Naive thymus-derived CD4-positive, alpha-beta T cell (primary cell): ENCODE results near the gene MSANTD1. TPM values are rescaled to one million over a fixed set of nuclear protein-coding genes. Genes with fewer than 3 reads are reported as not detected.

Source experiments
- ATAC-seq: fragments of 150-1000 bp; cut with Tn5 transposase; 2 replicates; pipeline ENCODE4 v1.10.0; 2021; ENCODE audit warnings: mild to moderate bottlenecking, moderate library complexity
- CTCF ChIA-PET: fragments of 350-600 bp; sonication (Branson Sonifier 250); formaldehyde crosslinking; loops from one replicate; lab custom pipeline; 2021; ENCODE audit warnings: antibody characterized with exemption; lab: Charles Lee
- POLR2A ChIA-PET: fragments of 350-600 bp; sonication (Branson Sonifier 250); formaldehyde crosslinking; loops from one replicate; lab custom pipeline; 2021; ENCODE audit warnings: antibody characterized with exemption, inconsistent platforms; lab: Charles Lee
- DNase-seq, 9 donors: peaks; one replicate each; pipeline versions ENCODE4 v3.0.0 to v3.0.0-alpha.2; 2020 to 2022; ENCODE audit warnings: mixed read lengths in 1 of 9
- H3K27ac ChIP-seq: one replicate; pipeline ENCODE4 v1.7.0; 2013; ENCODE audit warnings: mild to moderate bottlenecking, low read depth, low read length, moderate library complexity
- H3K27me3 ChIP-seq, 2 donors: one replicate each; pipeline ENCODE4 v1.7.0; 2013; ENCODE audit warnings: low read length in 2 of 2, mild to moderate bottlenecking in 2 of 2, moderate library complexity in 2 of 2; ENCODE audit not compliant: control insufficient read depth in 2 of 2, insufficient read depth in 2 of 2
- H3K36me3 ChIP-seq, 3 experiments: 1 replicate in 2 of 3; 2 replicates in 1 of 3; pipeline ENCODE4 v1.7.0; 2013; ENCODE audit warnings: low read length in 3 of 3, mild to moderate bottlenecking in 3 of 3, moderate library complexity in 1 of 3; ENCODE audit not compliant: insufficient read depth in 3 of 3, control insufficient read depth in 2 of 3
- H3K4me1 ChIP-seq, 2 donors: one replicate each; pipeline ENCODE4 v1.7.0; 2013; ENCODE audit warnings: low read length in 2 of 2, mild to moderate bottlenecking in 2 of 2, moderate library complexity in 1 of 2; ENCODE audit not compliant: control insufficient read depth in 2 of 2, insufficient read depth in 2 of 2
- H3K4me3 ChIP-seq: 2 replicates; pipeline ENCODE4 v1.7.0; 2013; ENCODE audit warnings: mild to moderate bottlenecking, low read length
- H3K9me3 ChIP-seq, 3 experiments: 1 replicate in 2 of 3; 2 replicates in 1 of 3; pipeline ENCODE4 v1.7.0; 2013; ENCODE audit warnings: low read length in 3 of 3; ENCODE audit not compliant: control insufficient read depth in 2 of 3
- H3K27ac Mint-ChIP-seq, 9 donors: one replicate each; pipeline ENCODE4 v1.8.0; 2020 to 2022; ENCODE audit warnings: mixed read lengths in 9 of 9, mild to moderate bottlenecking in 8 of 9, moderate library complexity in 5 of 9, inconsistent platforms in 2 of 9
- H3K27me3 Mint-ChIP-seq, 5 donors: one replicate each; pipeline ENCODE4 v1.8.0; 2021 to 2022; ENCODE audit warnings: mixed read lengths in 5 of 5, mild to moderate bottlenecking in 1 of 5
- H3K36me3 Mint-ChIP-seq, 5 donors: one replicate each; pipeline ENCODE4 v1.8.0; 2020 to 2022; ENCODE audit warnings: mixed read lengths in 5 of 5, mild to moderate bottlenecking in 3 of 5, inconsistent platforms in 1 of 5
- H3K4me1 Mint-ChIP-seq, 7 donors: one replicate each; pipeline ENCODE4 v1.8.0; 2020 to 2022; ENCODE audit warnings: mixed read lengths in 7 of 7, mild to moderate bottlenecking in 3 of 7, inconsistent platforms in 1 of 7
- H3K4me3 Mint-ChIP-seq, 10 donors: one replicate each; pipeline ENCODE4 v1.8.0; 2020 to 2022; ENCODE audit warnings: mild to moderate bottlenecking in 10 of 10, mixed read lengths in 10 of 10, moderate library complexity in 6 of 10, inconsistent platforms in 2 of 10
- H3K9me3 Mint-ChIP-seq, 11 donors: one replicate each; pipeline ENCODE4 v1.8.0; 2020 to 2022; ENCODE audit warnings: mixed read lengths in 11 of 11, mild to moderate bottlenecking in 4 of 11, inconsistent platforms in 1 of 11, moderate library complexity in 1 of 11
- intact Hi-C, 2 donors: fragments of 100-400 bp; cut with micrococcal nuclease; formaldehyde crosslinking; loops; one replicate each; pipeline ENCODE4 v1.15.1; 2023
- polyA plus RNA-seq, 2 donors: library from polyadenylated mRNA; unstranded; fragments of 300-500 nt; fragmentation: Illumina TruSeq; gene quantifications; one replicate each; pipeline ENCODE4 v1.2.3, GENCODE V29; 2021
- total RNA-seq, 6 experiments: library from RNA in 5 of 6; stranded (reverse) in 5 of 6; gene quantifications; 1 replicate in 5 of 6; 2 replicates in 1 of 6; pipeline ENCODE4 v1.2.3 and lab custom pipeline; 2021 to 2026

MSANTD1 gene
- total and polyA plus RNA-seq, 7 experiments from 2014 or later, result 1.4 to 2.7 (median 2.3) TPM; not detected in 2

DNA sequence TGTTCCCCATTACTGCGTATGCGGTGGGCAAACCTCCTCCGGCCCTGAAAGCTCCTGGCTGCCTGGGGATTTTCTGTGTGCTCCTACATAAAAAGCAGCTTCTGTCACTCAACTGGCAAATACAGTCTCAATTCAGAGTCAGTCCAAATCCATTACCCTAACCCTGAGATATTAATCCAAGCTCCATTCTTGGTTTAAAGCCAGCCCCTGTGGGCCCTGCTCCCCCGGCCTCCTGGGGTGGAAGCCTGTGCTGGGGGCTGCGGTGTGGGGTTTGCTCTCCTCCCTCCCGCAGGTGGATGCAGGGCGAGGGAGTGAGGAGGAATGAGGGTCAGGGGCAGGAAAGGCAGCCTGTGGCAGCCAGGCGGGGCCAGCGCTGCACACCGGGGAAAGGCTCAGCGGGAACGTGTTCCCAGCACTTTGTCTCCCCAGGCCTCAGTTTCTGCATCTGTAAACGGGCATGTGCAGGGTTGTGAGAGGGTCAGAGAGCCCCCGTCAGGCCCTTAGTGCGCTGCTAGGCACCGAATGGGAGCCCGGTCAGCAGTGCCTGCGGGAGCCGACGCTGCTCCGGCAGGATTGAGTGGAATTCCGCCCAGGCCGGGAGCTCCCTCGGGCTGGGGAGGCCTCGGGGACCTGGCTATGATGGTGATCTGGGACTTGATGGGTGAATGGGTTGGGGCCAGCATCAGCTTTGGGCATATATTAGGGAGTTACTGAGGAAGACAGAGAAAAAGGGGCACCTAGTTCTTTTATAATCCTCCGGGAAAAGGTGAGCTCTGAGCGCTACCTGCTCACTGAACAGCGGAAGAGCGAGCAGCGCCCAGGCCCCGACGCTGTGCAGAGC lies 37.6 kb downstream of the MSANTD1 start:
- H3K27me3 Mint-ChIP-seq, result peaks cover 6 to 44% (median 24%) of the 10 kb centered on the region in 5 donors
- H3K36me3 Mint-ChIP-seq, result peaks cover 0 to 15% (median 3%) of the 10 kb centered on the region in 5 donors
- H3K4me3 Mint-ChIP-seq, result no peak overlapping the region
- Histone ChIP-seq H3K4me3 (no peak overlapping the region), H3K27me3 (no peaks in the 10 kb centered on the region), H3K4me1 (peaks cover 2 to 9% of the 10 kb centered on the region in 2 donors), H3K9me3 (no peaks in the 10 kb centered on the region), H3K36me3 (no peaks in the 10 kb centered on the region), H3K27ac (no peak overlapping the region)
- ChIA-PET POLR2A (no interaction called here), CTCF (no interaction called here)
- peaks cover 2 to 17% (median 4%) of the 10 kb centered on the region in 7 donors for H3K4me1 Mint-ChIP-seq
- peaks cover 2 to 12% (median 6%) of the 10 kb centered on the region in 11 donors for H3K9me3 Mint-ChIP-seq
- no peak overlapping the region for H3K27ac Mint-ChIP-seq
- intact Hi-C loops, result no loop called here
- DNase-seq (no peak), ATAC-seq (no peak)

DNA sequence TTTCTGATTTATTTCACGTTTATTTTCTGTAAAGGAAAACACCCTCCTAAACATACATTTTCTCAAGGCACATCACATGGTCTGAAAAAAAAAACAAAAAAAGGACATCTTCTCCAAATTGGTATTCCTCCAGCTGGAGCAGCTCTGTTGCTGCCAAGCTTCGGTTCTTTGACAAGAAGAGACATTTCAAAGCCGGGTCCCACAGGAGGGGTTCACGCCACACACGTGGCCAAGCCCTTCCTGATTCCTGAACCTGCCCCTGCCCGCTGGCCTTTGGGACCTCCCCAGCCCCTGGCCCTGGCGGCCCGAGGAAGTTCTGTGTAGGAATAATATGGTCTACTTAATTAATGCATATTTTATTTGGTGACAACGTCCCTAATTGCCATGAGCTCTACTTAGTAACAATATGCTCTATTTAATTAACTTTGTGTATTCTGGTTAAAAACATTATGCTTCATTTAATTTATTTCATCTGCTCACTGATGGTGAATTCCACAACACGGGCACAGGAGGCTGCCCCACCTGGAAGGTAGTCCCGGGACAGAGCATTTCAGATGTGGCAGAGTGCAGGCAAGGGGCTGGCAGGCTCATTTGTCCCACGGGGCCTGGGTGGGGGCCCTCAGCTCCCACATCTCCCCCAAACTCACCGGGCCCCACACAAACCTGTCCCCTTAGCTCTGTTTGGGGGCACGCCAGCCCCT lies 38.5 kb downstream of the MSANTD1 start:
- POLR2A ChIA-PET, result no interaction called here
- Mint-ChIP-seq H3K27ac (no peak overlapping the region), H3K4me1 (peaks cover 6 to 21% (median 8%) of the 10 kb centered on the region in 7 donors), H3K4me3 (no peak overlapping the region), H3K9me3 (peaks cover 0 to 7% (median 2%) of the 10 kb centered on the region in 11 donors), H3K27me3 (peaks cover 6 to 45% (median 20%) of the 10 kb centered on the region in 5 donors), H3K36me3 (peaks cover 0 to 10% (median 0%) of the 10 kb centered on the region in 5 donors)
- intact Hi-C loops, result no loop called here
- CTCF ChIA-PET, result no interaction called here
- Histone ChIP-seq H3K27me3 (no peaks in the 10 kb centered on the region), H3K36me3 (peaks cover 0 to 3% (median 0%) of the 10 kb centered on the region in 3 experiments), H3K4me3 (no peak overlapping the region), H3K4me1 (peaks cover 5 to 15% of the 10 kb centered on the region in 2 donors), H3K9me3 (no peaks in the 10 kb centered on the region), H3K27ac (no peak overlapping the region)
- ATAC-seq, result no peak
- no peak for DNase-seq

DNA sequence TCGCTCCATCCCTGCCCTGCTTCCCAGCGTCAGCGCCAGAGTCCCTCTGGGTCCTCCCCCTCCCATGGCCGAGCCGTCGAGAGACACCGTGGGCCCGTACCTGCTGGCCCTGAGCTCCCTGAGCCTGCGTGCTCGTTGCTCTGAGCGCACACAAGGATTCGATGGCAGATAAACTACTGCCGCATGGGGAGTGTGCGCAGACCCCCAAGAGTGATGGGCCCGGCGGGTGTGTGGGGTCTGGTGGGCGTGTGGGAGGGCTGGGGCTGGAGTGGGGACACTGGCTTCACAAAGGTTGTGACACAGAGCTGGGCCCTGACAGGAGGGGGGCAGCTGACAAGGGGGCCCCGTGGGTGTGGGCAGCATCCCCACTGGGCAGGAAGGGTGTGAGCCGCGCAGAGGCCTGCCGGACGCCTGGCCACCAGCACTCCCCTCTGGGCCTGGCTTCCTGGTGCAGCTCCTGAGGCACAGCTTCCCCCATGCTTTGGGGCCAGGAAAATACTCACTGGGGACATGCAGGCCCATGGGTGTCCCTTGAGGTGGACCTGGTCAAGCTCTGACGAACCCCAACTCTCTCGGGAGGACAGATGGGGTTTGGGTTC lies 39.1 kb downstream of the MSANTD1 start:
- Histone ChIP-seq H3K4me3 (no peak overlapping the region), H3K27ac (no peak overlapping the region), H3K4me1 (peaks cover 5 to 15% of the 10 kb centered on the region in 2 donors), H3K27me3 (no peaks in the 10 kb centered on the region), H3K9me3 (no peaks in the 10 kb centered on the region), H3K36me3 (peaks cover 0 to 5% (median 0%) of the 10 kb centered on the region in 3 experiments)
- Mint-ChIP-seq H3K27ac (no peak overlapping the region), H3K9me3 (peaks cover 0 to 2% (median 0%) of the 10 kb centered on the region in 11 donors), H3K4me3 (no peak overlapping the region), H3K36me3 (peaks cover 0 to 4% (median 0%) of the 10 kb centered on the region in 5 donors), H3K27me3 (peaks cover 6 to 45% (median 20%) of the 10 kb centered on the region in 5 donors), H3K4me1 (peaks cover 6 to 21% (median 8%) of the 10 kb centered on the region in 7 donors)
- ATAC-seq (no peak), DNase-seq (no peak)
- CTCF ChIA-PET, result interaction anchor here (1.6 kb wide), 1 partner anchor 16 kb away, joined by 3 read pairs; no protein-coding TSS in a partner anchor
- POLR2A ChIA-PET, result no interaction called here
- intact Hi-C loops, result no loop called here

DNA sequence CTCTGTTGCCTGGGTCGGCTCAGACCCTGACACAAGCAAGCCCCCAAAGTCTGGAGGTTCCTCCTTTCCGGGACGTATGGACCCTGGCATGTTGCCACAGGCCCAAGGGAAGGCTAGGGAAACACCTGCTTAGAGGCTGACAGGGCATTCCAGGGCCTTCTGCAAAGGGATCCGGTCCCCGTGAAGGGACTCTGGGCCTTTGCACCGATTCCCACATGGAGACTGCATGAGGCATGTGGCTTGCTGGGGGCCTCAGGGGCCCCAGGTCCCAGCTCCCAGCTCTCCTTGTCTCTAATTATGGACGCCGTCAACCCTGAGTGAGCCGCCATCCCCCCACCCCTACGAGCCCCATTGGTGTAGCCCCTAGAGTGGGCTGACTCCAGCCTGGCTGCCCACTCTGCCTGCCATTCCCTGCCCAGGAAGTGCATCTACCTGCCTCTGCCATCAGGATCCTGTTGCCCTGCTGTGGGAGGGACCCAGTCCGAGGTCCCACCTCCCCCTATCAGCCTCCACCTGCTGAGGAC lies 39.7 kb downstream of the MSANTD1 start:
- ATAC-seq (no peak), DNase-seq (no peak)
- Histone ChIP-seq H3K27ac (no peak overlapping the region), H3K36me3 (peaks cover 0 to 5% (median 0%) of the 10 kb centered on the region in 3 experiments), H3K4me1 (peaks cover 5 to 15% of the 10 kb centered on the region in 2 donors), H3K27me3 (no peaks in the 10 kb centered on the region), H3K4me3 (no peak overlapping the region), H3K9me3 (no peaks in the 10 kb centered on the region)
- intact Hi-C loops, result no loop called here
- H3K27ac Mint-ChIP-seq, result no peak overlapping the region
- H3K27me3 Mint-ChIP-seq, result peaks cover 6 to 48% (median 20%) of the 10 kb centered on the region in 5 donors
- H3K9me3 Mint-ChIP-seq, result no peaks in the 10 kb centered on the region
- ChIA-PET POLR2A (interaction anchor here (0.8 kb wide), 1 partner anchor 87 kb away, joined by 4 read pairs; no protein-coding TSS in a partner anchor), CTCF (interaction anchor here (1.6 kb wide), 1 partner anchor 17 kb away, joined by 3 read pairs; no protein-coding TSS in a partner anchor)
- H3K4me3 Mint-ChIP-seq, result no peak overlapping the region
- H3K36me3 Mint-ChIP-seq, result no peaks in the 10 kb centered on the region
- H3K4me1 Mint-ChIP-seq, result peaks cover 9 to 24% (median 12%) of the 10 kb centered on the region in 7 donors

DNA sequence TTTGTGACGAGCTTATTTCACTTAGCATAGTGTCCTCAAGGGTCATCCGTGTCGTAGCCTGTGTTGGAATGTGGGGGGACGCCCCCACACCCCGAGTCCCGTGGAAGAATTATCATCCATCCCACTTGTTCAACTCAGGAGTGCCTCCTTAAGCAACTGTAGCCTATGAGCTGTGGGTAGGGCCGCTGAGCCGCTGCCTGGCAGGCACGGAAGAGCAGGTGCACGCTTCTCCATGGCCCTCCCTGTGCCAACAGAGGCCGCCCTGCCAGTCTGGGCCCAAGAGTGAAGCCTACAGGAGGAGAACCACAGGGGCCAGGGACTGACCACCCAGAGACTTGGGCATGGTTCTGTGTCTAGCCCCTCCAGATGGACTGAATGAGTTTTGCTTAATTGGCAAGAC lies 41.5 kb downstream of the MSANTD1 start:
- POLR2A ChIA-PET, result no interaction called here
- H3K4me1 Mint-ChIP-seq, result peaks cover 12 to 36% (median 22%) of the 10 kb centered on the region in 7 donors
- Histone ChIP-seq H3K4me3 (no peak overlapping the region), H3K27me3 (no peaks in the 10 kb centered on the region), H3K4me1 (peaks cover 5 to 15% of the 10 kb centered on the region in 2 donors), H3K27ac (no peak overlapping the region), H3K36me3 (peaks cover 0 to 5% (median 0%) of the 10 kb centered on the region in 3 experiments), H3K9me3 (no peaks in the 10 kb centered on the region)
- CTCF ChIA-PET, result interaction anchor here (0.6 kb wide), 1 partner anchor 151 kb away, joined by 3 read pairs; the partner anchor contains the start of gene HGFAC
- peak overlapping the region in 8 of 10 donors; percentile 2 to 96 (median 38) for H3K4me3 Mint-ChIP-seq
- peak in 1 of 9 donors; percentile 17 for DNase-seq
- intact Hi-C loops, result loop anchor here (5.0 kb wide), 3 partner anchors 88 to 667 kb away; partner anchors contain the start of genes GRK4 (in 2 of the 2) and NOP14 (in 2 of the 2)
- H3K27me3 Mint-ChIP-seq, result peaks cover 6 to 60% (median 14%) of the 10 kb centered on the region in 5 donors
- no peaks in the 10 kb centered on the region for H3K9me3 Mint-ChIP-seq
- no peak overlapping the region for H3K27ac Mint-ChIP-seq
- no peaks in the 10 kb centered on the region for H3K36me3 Mint-ChIP-seq
- ATAC-seq, result no peak
